T1000 (cell line): ENCODE results near the gene C2orf49.
"Not testable (repeated sequence)": the region's sequence is repeated elsewhere in the genome, so short reads cannot be mapped to it uniquely, and the experiment has no call there.

Experiments used
- DNase-seq: peaks from one replicate; lab custom pipeline; 2025; ENCODE audit warnings: mixed read lengths; lab: John Stamatoyannopoulos, UW

The C2orf49 gene

GRCh38 chr2:105321875-105322646 lies 15.3 kb upstream of the C2orf49 start:
- no peak for DNase-seq

- no peak for DNase-seq
Measured at GRCh38 chr2:105323111-105323510, 14.2 kb upstream of the C2orf49 start.

GRCh38 chr2:105324101-105324500 lies 13.2 kb upstream of the C2orf49 start:
- no peak for DNase-seq

- DNase-seq: no peak
Measured at GRCh38 chr2:105324732-105325131, 12.6 kb upstream of the C2orf49 start.

GRCh38 chr2:105325389-105325963 lies 11.9 kb upstream of the C2orf49 start:
- DNase-seq: no peak

GRCh38 chr2:105327271-105327670 lies 10.1 kb upstream of the C2orf49 start:
- DNase-seq: not testable (repeated sequence)

GRCh38 chr2:105327690-105328089 lies 9.7 kb upstream of the C2orf49 start:
- DNase-seq: no peak

- DNase-seq: no peak
Measured at GRCh38 chr2:105328281-105329196, 8.8 kb upstream of the C2orf49 start.

GRCh38 chr2:105329197-105329554 lies 8.2 kb upstream of the C2orf49 start:
- no peak for DNase-seq

- no peak for DNase-seq
Measured at GRCh38 chr2:105329561-105330495, 7.5 kb upstream of the C2orf49 start, which contains the start of gene TGFBRAP1. TSS of gene TGFBRAP1 (minus strand) at chr2:105329735. CDS start at chr2:105308301, 21,434 bp downstream.

- DNase-seq: no peak
Measured at GRCh38 chr2:105330681-105331375, 6.5 kb upstream of the C2orf49 start.

GRCh38 chr2:105334211-105334610 lies 3.1 kb upstream of the C2orf49 start:
- no peak for DNase-seq

- DNase-seq: no peak
Measured at GRCh38 chr2:105335469-105335868, 1.9 kb upstream of the C2orf49 start.

- no peak for DNase-seq
Measured at GRCh38 chr2:105336786-105337121, 586 bp upstream of the C2orf49 start.

GRCh38 chr2:105338020-105338385 lies 663 bp downstream of the C2orf49 start:
- DNase-seq: no peak

GRCh38 chr2:105339414-105339813 lies 2.1 kb downstream of the C2orf49 start:
- DNase-seq: no peak

GRCh38 chr2:105344704-105345345 lies 7.5 kb downstream of the C2orf49 start:
- DNase-seq: no peak

GRCh38 chr2:105357122-105357521 lies 19.8 kb downstream of the C2orf49 start:
- no peak for DNase-seq

- no peak for DNase-seq
Measured at GRCh38 chr2:105358593-105358992, 21.3 kb downstream of the C2orf49 start.

- no peak for DNase-seq
Measured at GRCh38 chr2:105361102-105361889, 24.0 kb downstream of the C2orf49 start.
